HG02973 (cell line): ENCODE measurements around the gene WDR31.
"Not testable (repeated sequence)": the region's sequence is repeated elsewhere in the genome, so short reads cannot be mapped to it uniquely, and the experiment has no call there.

Source experiments
- ATAC-seq: cut with Tn5 transposase; IDR thresholded peaks from one replicate; pipeline ENCODE4 v1.9.1; 2021; ENCODE audit warnings: moderate library complexity; ENCODE audit not compliant: unreplicated experiment

The WDR31 gene

DNA sequence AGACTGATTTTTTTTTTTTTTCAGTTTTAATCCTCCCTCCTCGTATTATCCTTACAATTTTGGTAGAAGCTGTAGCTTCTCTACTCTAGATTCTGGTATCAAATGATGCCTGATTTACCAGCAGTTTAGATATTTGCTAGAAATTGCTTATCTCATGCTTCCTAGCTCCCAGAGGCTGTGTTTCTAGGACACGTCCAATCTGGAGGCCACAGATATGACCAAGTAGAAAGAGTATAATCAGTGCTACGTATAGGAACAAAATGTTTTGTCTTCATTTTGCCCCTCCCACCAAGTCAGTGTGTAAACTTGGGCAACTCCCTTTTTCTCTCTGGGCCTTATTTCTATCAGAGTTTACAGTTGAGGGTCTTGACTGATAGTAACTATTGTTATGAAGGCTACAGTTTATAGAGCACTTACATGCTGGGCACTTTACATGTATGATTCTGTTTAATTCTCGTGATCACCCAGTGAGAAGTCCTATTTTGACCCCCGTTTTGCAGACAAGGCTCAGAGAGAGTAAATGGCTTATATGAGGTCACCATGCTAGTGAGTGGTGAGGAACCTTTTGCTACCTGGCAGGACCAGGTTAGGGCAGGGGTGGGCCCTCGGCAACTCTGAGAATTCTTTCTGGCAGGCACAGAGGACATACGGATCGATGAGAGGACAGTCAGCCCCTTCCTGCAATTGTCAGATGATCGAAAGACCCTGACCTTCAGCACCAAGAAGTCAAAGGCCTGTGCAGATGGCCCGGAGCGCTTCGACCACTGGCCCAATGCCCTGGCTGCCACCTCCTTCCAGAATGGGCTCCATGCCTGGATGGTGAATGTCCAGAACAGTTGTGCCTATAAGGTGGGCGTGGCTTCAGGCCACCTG lies 29.1 kb upstream of the WDR31 start:
- no peak for ATAC-seq

DNA sequence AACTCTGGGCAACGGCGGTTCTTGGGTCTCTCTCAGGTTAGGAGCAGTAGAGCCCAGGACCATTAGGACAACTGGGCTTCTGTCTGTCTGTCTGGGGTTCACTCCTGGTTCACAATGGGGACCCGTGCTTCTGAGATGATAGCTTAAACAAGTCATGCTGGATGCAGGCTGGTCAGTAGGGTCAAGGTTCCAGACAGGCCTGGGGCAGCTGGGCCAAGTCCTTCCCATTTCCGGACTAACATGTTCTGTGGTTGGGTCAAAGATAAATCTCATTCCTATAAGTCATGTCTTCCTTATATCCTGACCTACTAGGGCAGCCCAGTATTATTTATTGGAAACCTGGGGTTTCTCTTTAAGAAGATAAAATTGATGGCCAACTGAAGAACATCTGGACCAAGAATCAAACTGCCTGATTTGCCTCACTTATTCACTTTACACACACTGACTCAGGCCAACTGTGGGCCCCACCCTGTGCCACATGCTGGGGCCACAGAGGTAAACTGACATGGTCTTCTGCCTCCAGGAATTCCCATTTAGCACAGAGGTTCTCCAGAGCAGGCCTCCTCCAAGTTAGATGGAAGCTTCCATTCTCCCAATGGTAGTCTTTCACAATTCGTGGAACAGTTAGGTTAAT lies 28.4 kb upstream of the WDR31 start:
- no peak for ATAC-seq

DNA sequence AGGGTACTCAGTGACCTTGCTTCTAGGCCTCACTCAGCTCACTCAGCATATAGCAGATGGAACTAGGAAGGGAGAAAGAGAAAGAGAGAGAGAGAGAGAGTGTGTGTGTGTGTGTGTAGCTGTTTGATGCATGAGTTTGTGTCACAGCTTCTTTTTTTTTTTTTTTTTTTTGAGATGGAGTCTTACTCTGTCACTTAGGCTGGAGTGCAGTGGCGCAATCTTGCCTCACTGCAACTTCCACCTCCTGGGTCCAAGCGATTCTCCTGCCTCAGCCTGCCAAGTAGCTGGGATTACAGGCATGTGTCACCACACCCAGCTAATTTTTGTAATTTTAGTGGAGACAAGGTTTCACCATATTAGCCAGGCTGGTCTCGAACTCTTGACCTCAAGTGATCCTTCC lies 25.6 kb upstream of the WDR31 start:
- ATAC-seq = not testable (repeated sequence)

DNA sequence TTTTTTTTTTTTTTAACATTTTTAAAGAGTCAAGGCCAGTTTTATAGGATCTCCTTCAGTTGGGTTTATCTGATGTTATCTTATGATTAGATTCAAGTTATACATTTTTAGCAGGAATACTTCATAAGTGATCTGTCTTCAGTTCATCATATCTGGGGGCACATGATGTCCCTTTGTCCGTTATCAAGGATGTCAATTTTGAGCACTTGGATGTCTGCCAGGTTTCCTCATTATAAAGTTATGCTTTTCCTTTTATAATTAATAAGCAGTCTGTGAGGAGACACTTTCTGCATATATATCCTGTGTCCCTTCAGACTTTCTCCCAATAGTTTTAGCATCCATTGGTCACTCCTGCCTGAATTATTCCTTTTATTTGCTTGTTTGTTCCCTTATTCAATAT lies 24.9 kb upstream of the WDR31 start:
- ATAC-seq = no peak

DNA sequence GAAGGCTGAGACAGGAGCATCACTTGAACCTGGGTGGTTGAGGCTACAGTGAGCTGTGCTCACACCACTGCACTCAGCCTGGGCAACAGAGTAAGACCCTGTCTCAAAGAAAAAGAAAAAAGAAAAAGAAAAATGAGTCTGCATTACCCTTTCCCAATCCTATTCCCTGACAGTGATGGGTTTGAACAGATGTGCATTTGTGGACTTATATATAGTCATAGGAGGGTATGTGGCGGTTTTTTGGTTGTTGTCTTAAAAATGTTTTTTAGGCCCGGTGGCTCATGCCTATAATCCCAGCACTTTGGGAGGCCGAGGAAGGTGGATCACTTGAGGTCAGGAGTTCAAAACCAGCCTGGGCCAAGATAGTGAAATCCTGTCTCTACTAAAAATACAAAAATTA lies 23.3 kb upstream of the WDR31 start:
- no peak for ATAC-seq

DNA sequence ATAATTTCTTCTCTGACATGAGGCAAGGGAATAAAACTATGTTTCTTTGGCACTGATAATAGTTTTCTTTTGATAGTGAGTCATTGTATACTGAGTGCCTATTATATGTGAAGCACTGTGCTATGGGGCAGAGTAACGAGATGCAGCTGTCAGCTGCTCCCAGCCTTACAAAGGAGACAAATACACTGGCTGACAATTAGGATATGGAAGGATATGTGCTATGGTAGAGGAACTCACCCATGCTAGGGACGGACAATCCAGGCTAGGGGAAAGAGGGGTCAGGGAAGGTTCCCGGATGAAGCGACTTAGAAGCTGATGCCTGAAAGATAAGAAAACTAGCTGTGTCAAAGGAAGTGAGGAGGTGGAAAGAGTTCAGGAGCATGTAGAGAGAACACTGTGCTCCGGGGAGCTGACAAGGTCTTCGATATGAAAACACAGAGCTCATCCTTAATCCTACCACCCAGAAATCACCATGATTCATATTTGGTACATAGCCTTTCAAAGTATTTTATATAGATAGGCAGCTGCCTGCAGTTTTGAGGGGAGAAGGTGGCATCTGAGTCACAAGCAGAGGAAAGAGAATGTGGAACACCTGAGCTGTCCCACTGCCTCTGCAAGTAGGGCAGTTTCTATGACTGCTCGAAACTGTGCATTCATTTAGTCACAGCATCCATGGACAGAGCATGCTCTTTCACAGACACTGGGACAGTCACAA lies 21.4 kb upstream of the WDR31 start:
- ATAC-seq = no peak

DNA sequence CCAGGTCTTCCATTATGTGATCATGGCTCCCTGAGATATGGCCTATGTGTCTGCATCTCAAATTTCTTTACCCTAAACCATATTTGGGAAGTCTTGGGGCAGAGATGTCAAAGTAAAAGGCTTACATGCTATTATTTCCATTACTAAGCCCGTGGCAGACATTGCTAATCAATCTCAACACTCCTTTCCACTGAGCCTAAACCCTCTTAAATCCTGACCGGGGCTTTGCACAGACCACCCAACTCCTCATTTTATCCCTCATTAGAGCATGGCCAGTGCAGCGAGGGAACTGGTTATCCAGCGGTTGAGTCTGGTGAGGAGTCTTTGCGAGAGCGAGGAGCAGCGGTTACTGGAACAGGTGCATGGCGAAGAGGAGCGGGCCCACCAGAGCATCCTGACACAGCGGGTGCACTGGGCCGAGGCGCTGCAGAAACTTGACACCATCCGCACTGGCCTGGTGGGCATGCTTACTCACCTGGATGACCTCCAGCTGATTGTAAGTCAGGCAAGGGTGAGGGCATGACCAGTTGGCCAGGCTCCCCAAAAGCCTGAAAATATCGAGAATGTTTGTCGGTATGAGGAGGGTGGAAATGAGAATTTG lies 20.3 kb upstream of the WDR31 start:
- no peak for ATAC-seq

DNA sequence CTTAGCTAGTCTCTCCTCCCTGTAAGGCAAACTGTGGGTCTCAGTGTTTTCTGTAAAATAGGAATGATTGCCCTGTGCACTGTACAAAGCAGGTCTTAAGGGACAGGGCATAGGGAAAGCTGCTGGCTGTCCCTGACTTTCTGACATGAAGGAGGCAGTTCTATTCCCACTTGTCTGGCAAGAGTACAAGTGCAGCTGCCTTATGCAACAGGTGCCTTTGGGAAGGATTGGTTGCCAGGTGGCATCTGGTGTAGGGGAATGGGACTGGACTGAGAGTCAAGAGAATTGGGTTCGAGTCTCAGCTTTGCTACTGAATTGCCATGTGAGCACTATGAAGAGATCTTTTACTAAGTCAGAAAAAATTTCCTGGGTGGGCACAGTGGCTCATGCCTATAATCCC lies 19.3 kb upstream of the WDR31 start:
- no peak for ATAC-seq

DNA sequence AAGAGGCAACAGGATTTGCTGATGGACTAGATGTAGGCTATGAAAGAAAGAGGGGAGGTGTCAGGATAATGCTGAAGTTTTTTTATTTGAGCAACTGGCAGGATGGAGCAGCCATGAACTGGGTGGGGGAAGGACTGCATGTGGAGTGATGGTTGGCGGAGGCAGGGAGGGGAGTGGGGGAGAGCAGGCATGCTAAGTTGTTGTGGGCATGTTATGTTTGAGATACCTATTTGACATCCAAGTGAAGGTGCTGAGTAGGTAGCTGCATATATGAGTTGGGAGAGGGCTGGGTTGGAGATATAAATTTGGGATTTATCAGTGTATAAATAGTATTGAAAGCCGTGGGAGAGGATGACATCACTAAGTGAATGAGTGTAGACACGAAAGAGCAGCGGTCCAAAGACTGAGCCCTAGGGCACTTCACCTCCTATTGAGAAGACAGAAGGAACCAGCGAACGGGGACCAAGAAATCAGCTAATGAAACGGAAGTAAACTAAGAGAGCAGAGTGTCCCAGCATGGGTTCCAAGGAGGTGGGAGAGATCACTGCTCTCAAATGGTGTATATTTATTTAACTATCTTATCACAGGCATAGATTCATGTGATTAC lies 16.7 kb upstream of the WDR31 start:
- no peak for ATAC-seq

DNA sequence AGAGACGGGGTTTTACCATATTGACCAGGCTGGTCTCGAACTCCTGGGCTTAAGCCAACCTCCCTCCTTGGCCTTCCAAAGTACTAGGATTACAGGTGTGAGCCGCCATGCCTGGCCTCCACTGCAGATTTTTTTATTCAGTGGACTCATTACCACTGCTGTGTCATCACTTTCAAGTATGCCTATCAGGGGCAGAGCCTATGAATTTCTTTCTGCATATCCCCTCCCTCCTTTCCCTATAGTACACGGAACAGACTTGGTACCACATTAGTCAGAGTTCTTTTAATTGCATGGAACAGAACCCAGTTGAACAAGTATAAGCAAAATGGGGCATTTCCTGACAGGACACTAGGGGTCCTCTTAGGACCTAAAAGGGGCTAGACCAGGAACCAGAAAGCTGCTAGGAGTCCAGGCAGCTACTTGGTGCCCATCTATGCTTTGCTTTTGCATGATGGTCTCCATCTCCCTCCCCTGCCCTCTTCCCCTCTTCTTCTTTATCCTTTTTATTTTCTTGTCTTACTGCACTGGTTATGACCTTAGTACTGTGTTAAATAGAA lies 15.0 kb upstream of the WDR31 start:
- ATAC-seq = no peak

DNA sequence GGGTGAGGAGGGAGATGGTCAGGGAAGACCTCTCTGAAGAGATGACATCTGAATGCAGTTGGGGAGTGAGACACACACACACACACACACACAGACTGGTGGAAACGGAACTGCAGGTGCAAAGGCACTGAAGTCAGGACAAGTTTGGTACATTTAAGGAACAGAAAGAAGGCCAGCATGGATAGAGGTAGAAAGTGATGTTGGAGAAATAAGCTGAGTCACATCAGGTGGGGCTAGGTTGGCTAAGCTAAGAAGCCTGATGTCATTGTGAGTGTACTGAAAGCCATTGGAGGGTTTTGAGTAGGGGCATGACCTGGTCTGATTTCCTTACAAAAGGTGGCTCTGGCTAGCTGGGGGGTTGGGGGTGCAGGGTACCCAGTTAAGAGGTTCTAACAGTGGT lies 12.3 kb upstream of the WDR31 start:
- no peak for ATAC-seq

DNA sequence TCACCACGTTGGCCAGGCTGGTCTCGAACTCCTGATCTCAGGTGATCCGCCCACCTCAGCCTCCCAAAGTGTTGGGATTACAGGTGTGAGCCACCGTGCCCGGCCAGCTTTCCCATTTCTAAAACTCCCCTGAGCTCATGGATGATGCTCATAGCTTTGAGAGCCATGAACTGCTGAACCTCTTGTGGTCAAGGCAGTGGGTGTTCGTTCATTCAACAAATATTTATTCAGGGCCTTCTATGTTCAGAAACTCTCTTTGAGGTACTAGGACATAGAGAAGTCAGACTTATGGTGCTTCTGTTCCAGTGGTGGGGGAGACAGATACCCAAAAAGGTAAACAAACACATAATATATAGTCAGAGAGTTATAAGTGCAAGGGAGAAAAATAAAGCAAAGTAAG lies 11.9 kb upstream of the WDR31 start:
- ATAC-seq = no peak

DNA sequence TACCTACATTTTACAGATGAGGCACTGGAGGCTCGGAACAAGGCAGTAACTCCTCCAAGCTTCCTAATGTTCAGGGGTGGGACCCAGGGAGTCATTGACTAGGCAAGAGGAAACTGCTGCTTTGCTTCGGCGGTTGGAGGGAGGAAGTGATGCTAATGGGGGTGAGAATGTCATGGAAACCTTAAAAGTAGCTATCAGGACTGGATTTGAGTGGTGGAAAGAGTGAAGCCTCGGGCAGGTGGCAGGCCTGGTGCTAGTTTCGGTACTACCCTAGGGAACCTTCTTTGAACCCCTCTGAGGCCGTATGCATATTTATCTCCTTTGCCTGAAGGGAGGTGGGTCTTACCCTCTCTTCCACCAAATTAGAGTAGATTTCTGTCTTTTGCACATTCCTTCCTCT lies 10.9 kb upstream of the WDR31 start:
- no peak for ATAC-seq

DNA sequence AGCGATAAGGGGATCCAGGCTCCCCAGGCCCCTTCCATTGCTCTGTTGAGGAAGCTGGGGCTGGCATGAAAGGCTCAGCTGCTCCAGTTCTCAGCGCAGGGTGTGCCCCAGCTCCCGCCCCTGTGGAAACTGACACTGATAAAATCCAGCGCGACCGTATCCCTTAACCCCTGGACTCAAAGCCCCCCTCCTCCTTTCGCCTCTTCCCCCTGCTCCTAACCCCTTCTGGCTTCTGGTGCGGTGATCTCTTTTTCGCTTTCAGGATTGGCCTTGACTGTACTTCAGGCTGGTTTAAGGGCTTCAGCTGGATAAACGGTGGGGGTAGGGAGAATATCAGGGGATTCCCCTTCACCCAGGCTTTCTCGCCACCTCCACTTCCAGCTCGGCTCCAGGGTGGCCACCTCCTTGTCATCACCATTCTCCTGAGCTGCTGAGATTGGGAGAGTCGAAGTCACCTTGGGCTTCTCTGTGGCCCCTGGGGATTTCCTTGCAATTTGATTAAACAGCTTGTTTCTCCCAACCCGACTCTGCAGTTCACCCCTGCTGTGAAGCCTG lies 10.1 kb upstream of the WDR31 start:
- no peak for ATAC-seq

DNA sequence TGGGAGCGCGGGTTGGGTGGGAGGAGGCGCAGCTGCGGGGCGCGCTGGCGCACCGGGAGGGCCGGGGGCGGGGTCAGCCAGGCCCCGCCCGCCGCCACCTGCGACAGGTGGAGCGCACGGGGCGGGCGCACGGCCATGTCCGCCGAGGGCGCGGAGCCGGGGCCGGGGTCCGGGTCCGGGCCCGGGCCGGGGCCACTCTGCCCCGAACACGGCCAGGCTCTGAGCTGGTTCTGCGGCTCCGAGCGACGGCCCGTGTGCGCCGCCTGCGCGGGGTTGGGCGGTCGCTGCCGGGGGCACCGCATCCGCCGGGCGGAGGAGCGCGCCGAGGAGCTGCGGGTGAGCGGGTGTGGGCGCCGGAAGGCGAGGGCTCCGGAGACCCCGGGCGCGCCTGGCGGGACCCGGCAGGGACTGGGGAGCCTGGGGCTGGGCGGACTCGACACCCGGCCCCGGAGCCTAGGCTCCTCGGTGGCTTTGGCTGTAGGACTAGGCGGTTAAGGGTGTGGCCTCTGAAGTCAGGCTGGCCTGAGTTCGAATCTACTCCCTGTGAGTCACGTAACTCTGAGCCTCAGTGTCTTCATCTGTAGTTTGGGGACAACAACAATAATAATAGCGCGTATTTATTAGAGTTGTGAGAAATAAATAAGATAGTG lies 9.5 kb upstream of the WDR31 start, which contains the start of gene BSPRY:
BSPRY (plus strand) TSS at position 97 of the 650 bp plus-strand sequence; CDS start at position 136, 39 bp downstream.
- ATAC-seq = no peak

DNA sequence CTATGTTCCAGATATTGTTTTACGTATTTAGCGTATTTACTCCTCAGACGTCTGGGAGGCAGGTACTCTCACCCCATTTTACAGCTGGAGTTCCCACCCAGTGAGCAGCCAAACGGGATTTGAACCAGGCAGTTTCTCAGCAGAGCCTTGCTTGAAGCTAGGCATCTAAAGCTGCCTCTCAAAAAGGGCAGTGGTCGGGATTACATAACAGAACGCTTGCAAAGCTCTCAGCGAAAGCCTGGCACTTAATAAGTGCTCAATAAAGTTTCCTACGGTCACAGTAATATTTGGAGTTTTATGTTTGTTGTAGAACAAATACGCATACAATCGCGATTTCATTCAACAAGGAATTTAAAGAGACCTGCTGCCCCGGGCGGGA lies 9.0 kb upstream of the WDR31 start:
- no peak for ATAC-seq

DNA sequence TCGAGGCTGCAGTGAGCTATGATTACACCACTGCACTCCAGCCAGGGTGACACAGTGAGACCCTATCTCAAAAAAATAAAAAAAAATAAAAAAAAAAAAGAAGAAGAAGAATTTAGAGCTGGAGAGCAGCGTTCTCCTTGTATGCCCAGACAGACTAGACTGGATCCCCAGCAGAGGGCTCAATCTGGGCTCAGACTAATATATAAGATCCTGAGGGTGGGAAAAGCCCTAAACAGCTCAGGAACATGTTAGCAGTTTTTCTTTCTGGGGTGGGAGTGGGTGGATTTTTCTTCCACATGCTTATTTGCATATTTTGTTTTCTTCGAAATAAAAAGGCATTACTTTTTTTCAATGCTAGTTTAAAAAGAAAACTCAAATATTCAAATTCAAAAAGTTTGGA lies 8.4 kb upstream of the WDR31 start:
- no peak for ATAC-seq

DNA sequence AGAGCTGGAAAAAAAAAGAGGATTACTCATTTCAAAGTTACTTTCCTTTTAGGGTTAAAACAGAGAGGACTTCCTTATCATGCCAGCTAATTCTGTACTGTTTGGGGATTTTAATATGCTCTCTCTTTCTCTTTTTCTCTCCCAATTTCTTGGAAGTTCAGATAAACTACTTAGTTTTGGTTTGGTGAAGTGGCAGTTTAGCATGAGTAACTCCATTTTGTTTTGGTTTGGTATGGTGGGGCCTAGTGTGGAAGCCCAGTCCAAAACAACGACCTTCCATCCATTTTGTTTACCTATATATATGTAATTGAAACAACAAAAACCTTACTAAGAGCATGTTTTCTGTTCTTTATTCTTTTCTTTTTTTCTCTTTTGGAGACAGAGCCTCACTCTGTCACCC lies 5.6 kb upstream of the WDR31 start:
- ATAC-seq = no peak

DNA sequence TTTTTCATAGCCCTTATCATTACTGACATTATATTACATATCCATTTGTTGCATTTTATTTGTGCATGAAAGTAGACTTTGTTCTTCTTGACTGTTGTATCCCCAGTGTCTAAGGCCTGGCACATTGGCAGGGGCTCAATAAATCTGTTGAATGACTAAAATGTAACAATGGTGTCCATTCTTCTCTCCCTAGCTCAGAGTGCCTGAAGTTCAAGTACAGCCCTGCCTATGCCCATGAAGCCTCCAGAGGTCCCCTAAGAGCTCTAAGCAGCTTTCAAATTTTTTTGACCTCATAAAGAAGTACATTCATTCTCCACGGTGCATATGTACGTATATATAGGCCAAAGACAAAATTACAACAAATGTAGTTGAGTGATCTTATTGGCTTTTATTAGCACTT lies 5.1 kb upstream of the WDR31 start:
- no peak for ATAC-seq

DNA sequence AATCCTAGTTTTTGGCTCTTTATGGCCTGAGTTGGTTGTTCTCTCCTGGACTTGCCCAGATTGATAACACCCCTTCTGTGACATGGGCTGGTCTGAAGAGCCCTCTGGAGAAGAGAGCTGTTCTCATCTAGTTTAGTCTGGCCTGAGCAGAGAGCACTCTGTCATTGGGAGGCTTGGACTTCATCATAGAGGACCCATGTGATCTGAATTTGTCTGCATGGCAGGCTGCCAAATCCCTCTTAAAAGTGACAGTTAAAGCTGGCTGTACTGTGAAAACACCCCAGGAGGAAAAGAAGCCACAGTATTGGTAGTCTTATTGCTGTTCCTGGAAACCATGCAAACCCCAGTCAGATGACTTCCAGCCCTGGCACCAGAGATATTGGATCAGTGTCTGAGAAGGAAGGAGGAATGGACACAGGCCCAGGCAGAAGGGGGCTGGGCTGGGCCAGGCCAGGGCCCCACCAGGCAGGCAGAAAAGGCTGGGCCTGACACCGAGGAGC lies 3.7 kb upstream of the WDR31 start:
- ATAC-seq = no peak
